Colonic mucosa (tissue), 4 donors: ENCODE measurements around the gene GLIPR1. TPM values are rescaled to one million over a fixed set of nuclear protein-coding genes. Genes with fewer than 3 reads are reported as not detected.

Experiments used
- DNase-seq: peaks from one replicate; pipeline ENCODE4 v3.0.0-alpha.2; 2020
- H3K27ac ChIP-seq: fragments of 200-600 bp; one replicate; pipeline ENCODE4 v1.8.0; 2021
- H3K27me3 ChIP-seq: fragments of 200-600 bp; one replicate; pipeline ENCODE4 v1.8.0; 2021
- H3K36me3 ChIP-seq: fragments of 200-600 bp; one replicate; pipeline ENCODE4 v1.8.0; 2021
- H3K4me1 ChIP-seq: fragments of 200-600 bp; one replicate; pipeline ENCODE4 v1.8.0; 2021; ENCODE audit warnings: mild to moderate bottlenecking
- H3K4me3 ChIP-seq: fragments of 200-600 bp; one replicate; pipeline ENCODE4 v1.8.0; 2021
- H3K9ac ChIP-seq, 2 donors: one replicate each; pipeline ENCODE4 v1.7.0; 2013; ENCODE audit warnings: control low read depth in 2 of 2, low read depth in 2 of 2, low read length in 2 of 2
- H3K9me3 ChIP-seq: fragments of 200-600 bp; one replicate; pipeline ENCODE4 v1.8.0; 2021
- CTCF ChIP-seq: fragments of 200-600 bp; IDR thresholded peaks from one replicate; pipeline ENCODE4 v1.8.0; 2022; ENCODE audit warnings: antibody characterized with exemption, mild to moderate bottlenecking
- intact Hi-C: fragments of 100-400 bp; cut with DNase I; formaldehyde crosslinking; loops from one replicate; pipeline ENCODE4 v1.14.1; 2022
- total RNA-seq, 2 donors: library from RNA; stranded (reverse); fragmentation: NEBNext Ultra II Directional in 1 of 2; extraction: Animal tissue kit (Norgen Biotek cat#: 25700) in 1 of 2; gene quantifications; one replicate each; pipeline ENCODE4 v1.2.1, GENCODE V29; 2021
- donor health status: healthy.
- donor health status: DM: no; HTN: no; CAD: no.
- donor health status: DM: no; HTN: no; CAD: no.

GLIPR1 gene
- total RNA-seq, 2 donors from 2014 or later = 1.8 to 11.0 TPM

- no peaks in the 10 kb centered on the region for H3K36me3 ChIP-seq
- no peak for TF ChIP-seq CTCF
- no peak overlapping the region for H3K27ac ChIP-seq
- H3K9ac ChIP-seq = no peak overlapping the region
- H3K9me3 ChIP-seq = no peaks in the 10 kb centered on the region
- intact Hi-C loops = no loop called here
- no peaks in the 10 kb centered on the region for H3K27me3 ChIP-seq
- no peak overlapping the region for H3K4me3 ChIP-seq
- no peaks in the 10 kb centered on the region for H3K4me1 ChIP-seq
- no peak for DNase-seq
These were observed 20.4 kb upstream of the GLIPR1 start for GRCh38 chr12:75460204-75460603.

GRCh38 chr12:75471902-75472890, 8.4 kb upstream of the GLIPR1 start:
- no peaks in the 10 kb centered on the region for H3K36me3 ChIP-seq
- H3K9ac ChIP-seq = no peak overlapping the region
- no peak overlapping the region for H3K4me3 ChIP-seq
- H3K27ac ChIP-seq = no peak overlapping the region
- no peaks in the 10 kb centered on the region for H3K4me1 ChIP-seq
- no peak for TF ChIP-seq CTCF
- intact Hi-C loops = no loop called here
- no peaks in the 10 kb centered on the region for H3K9me3 ChIP-seq
- DNase-seq = no peak
- H3K27me3 ChIP-seq = no peaks in the 10 kb centered on the region

- DNase-seq = no peak
- Histone ChIP-seq H3K9me3 (no peaks in the 10 kb centered on the region), H3K9ac (no peak overlapping the region), H3K27ac (no peak overlapping the region), H3K4me3 (no peak overlapping the region), H3K4me1 (no peaks in the 10 kb centered on the region), H3K27me3 (no peaks in the 10 kb centered on the region), H3K36me3 (no peaks in the 10 kb centered on the region)
- intact Hi-C loops = no loop called here
- no peak for TF ChIP-seq CTCF
These were observed 6.4 kb upstream of the GLIPR1 start for GRCh38 chr12:75474116-75474515.

- no peak overlapping the region for H3K9ac ChIP-seq
- intact Hi-C loops = no loop called here
- no peak overlapping the region for H3K4me3 ChIP-seq
- no peaks in the 10 kb centered on the region for H3K36me3 ChIP-seq
- H3K27ac ChIP-seq = no peak overlapping the region
- DNase-seq = no peak
- H3K27me3 ChIP-seq = no peaks in the 10 kb centered on the region
- H3K4me1 ChIP-seq = no peaks in the 10 kb centered on the region
- H3K9me3 ChIP-seq = no peaks in the 10 kb centered on the region
- no peak for TF ChIP-seq CTCF
These were observed 4.5 kb upstream of the GLIPR1 start for GRCh38 chr12:75476071-75476470.

- TF ChIP-seq CTCF = no peak
- Histone ChIP-seq H3K4me1 (no peaks in the 10 kb centered on the region), H3K27me3 (no peaks in the 10 kb centered on the region), H3K4me3 (no peak overlapping the region), H3K27ac (no peak overlapping the region), H3K36me3 (no peaks in the 10 kb centered on the region), H3K9ac (no peak overlapping the region), H3K9me3 (no peaks in the 10 kb centered on the region)
- intact Hi-C loops = no loop called here
- DNase-seq = no peak
These were observed 3.4 kb upstream of the GLIPR1 start for GRCh38 chr12:75477137-75477536.
